Transverse colon (tissue), 4 donors: ENCODE data around the gene MAP9.

Experiments used
- EP300 ChIP-seq: sonication (generic); formaldehyde crosslinking; IDR thresholded peaks from one replicate; pipeline ENCODE4 v1.6.1; 2017; ENCODE audit warnings: antibody characterized with exemption, low read depth
- POLR2A ChIP-seq: fragments of 450-650 bp; IDR thresholded peaks from one replicate; pipeline ENCODE4 v1.6.1; 2016; ENCODE audit warnings: antibody characterized with exemption, mild to moderate bottlenecking, moderate library complexity
- POLR2AphosphoS5 ChIP-seq, 3 donors: sonication (generic); formaldehyde crosslinking; IDR thresholded peaks; one replicate each; pipeline ENCODE4 v1.6.1; 2016; ENCODE audit warnings: antibody characterized with exemption in 3 of 3
- TF ChIP-seq, protein P1 (sequence below), 5 experiments: fragments of 200-600 bp in 3 of 5; fragments of 450-650 bp in 2 of 5; sonication (generic) in 3 of 5; IDR thresholded peaks; 1 replicate in 2 of 5; 2 replicates in 3 of 5; pipeline ENCODE4 v1.5.1; 2016 to 2017; ENCODE audit warnings: antibody characterized with exemption in 5 of 5, inconsistent platforms in 3 of 5, mild to moderate bottlenecking in 2 of 5, moderate library complexity in 1 of 5

DNA sequence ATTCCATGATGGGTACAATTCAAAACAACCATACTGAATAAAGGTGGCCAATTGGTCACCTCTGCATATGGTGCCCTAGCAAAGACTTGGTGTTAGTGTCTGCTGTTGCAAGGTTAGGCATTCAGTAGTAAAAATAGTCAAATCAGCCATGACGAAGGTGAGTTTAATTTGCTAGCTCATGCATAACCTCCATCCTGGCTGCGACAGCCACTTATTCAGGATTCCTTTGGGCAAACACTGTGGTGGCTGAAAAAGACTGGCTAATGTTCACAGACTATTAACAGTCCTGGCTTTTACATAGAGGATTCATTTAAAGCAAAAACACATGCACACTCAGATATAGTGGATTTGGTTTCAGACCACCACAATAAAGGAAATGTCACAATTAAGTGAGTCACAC is 34.8 kb upstream of the MAP9 start:
- TF ChIP-seq POLR2A (no peak), POLR2AphosphoS5 (IDR thresholded peaks at IDR 0.05) (no peak), EP300 (no peak)
- TF ChIP-seq, protein P1, sequence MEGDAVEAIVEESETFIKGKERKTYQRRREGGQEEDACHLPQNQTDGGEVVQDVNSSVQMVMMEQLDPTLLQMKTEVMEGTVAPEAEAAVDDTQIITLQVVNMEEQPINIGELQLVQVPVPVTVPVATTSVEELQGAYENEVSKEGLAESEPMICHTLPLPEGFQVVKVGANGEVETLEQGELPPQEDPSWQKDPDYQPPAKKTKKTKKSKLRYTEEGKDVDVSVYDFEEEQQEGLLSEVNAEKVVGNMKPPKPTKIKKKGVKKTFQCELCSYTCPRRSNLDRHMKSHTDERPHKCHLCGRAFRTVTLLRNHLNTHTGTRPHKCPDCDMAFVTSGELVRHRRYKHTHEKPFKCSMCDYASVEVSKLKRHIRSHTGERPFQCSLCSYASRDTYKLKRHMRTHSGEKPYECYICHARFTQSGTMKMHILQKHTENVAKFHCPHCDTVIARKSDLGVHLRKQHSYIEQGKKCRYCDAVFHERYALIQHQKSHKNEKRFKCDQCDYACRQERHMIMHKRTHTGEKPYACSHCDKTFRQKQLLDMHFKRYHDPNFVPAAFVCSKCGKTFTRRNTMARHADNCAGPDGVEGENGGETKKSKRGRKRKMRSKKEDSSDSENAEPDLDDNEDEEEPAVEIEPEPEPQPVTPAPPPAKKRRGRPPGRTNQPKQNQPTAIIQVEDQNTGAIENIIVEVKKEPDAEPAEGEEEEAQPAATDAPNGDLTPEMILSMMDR (IDR thresholded peaks at IDR 0.05), result no peak
